A673 (cell line): ENCODE measurements around the gene MPP4. TPM values are rescaled to one million over a fixed set of nuclear protein-coding genes. Genes with fewer than 3 reads are reported as not detected.

Experiments used
- Bru-seq: library from RNA; stranded (reverse); fragments of 400-500 nt; gene quantifications from one replicate; lab custom pipeline; 2021; lab: Mats Ljungman, UMichigan
- BruChase-seq, 2 experiments: library from RNA; stranded (reverse); fragments of 400-500 nt; gene quantifications; one replicate each; lab custom pipeline; 2021; lab: Mats Ljungman, UMichigan
- BruUV-seq: library from RNA; stranded (reverse); fragments of 400-500 nt; replicated peaks from 2 replicates; lab custom pipeline; 2021; lab: Mats Ljungman, UMichigan
- CTCF ChIA-PET: fragments of 300-600 bp; sonication (Branson Sonifier 250); formaldehyde crosslinking; loops from one replicate; lab custom pipeline; 2022; ENCODE audit warnings: antibody characterized with exemption; lab: Charles Lee
- POLR2A ChIA-PET: fragments of 300-600 bp; sonication (Branson Sonifier 250); formaldehyde crosslinking; loops from one replicate; lab custom pipeline; 2022; ENCODE audit warnings: antibody characterized with exemption; ENCODE audit not compliant: low non-redundant PET; lab: Charles Lee
- DNase-seq: peaks from one replicate; pipeline ENCODE4 v3.0.0-alpha.2; 2015; ENCODE audit warnings: low spot score
- H3K27ac ChIP-seq: fragments of 200-600 bp; sonication (generic); 2 replicates; pipeline ENCODE4 v1.5.1; 2016; ENCODE audit warnings: mixed run types, low read depth, mild to moderate bottlenecking, mixed read lengths, antibody characterized with exemption, low read length; ENCODE audit not compliant: poor library complexity, severe bottlenecking
- H3K27me3 ChIP-seq: fragments of 200-600 bp; sonication (generic); replicated peaks from 2 replicates; pipeline ENCODE4 v1.6.1; 2017; ENCODE audit warnings: mixed run types, low read depth, mild to moderate bottlenecking, mixed read lengths, antibody characterized with exemption, low read length; ENCODE audit not compliant: insufficient read depth, poor library complexity
- H3K36me3 ChIP-seq: fragments of 200-600 bp; sonication (generic); 2 replicates; pipeline ENCODE4 v1.6.1; 2016; ENCODE audit warnings: mixed run types, mild to moderate bottlenecking, mixed read lengths, antibody characterized with exemption, low read length; ENCODE audit not compliant: insufficient read depth, poor library complexity, severe bottlenecking
- H3K4me1 ChIP-seq: fragments of 200-600 bp; sonication (generic); 2 replicates; pipeline ENCODE4 v1.6.1; 2017; ENCODE audit warnings: mixed run types, mild to moderate bottlenecking, mixed read lengths, antibody characterized with exemption, low read length; ENCODE audit not compliant: insufficient read depth, poor library complexity, severe bottlenecking
- H3K4me3 ChIP-seq: fragments of 200-600 bp; sonication (generic); 2 replicates; pipeline ENCODE4 v1.5.1; 2016; ENCODE audit warnings: low read depth, mixed run types, mild to moderate bottlenecking, mixed read lengths, low read length; ENCODE audit not compliant: poor library complexity, severe bottlenecking
- H3K9me3 ChIP-seq: fragments of 200-600 bp; sonication (generic); 2 replicates; pipeline ENCODE4 v1.6.1; 2016; ENCODE audit warnings: mixed run types, low read depth, mild to moderate bottlenecking, mixed read lengths, antibody characterized with exemption, low read length; ENCODE audit not compliant: poor library complexity, severe bottlenecking
- EZH2 ChIP-seq: fragments of 200-600 bp; sonication (generic); IDR thresholded peaks from 2 replicates; pipeline ENCODE4 v1.6.1; 2017; ENCODE audit warnings: borderline replicate concordance, low read depth, mild to moderate bottlenecking, mixed read lengths, antibody characterized with exemption, low read length; ENCODE audit not compliant: poor library complexity, severe bottlenecking
- intact Hi-C: fragments of 100-400 bp; cut with micrococcal nuclease; formaldehyde crosslinking; loops from one replicate; pipeline ENCODE4 v1.10.0; 2022; ENCODE audit not compliant: unreplicated experiment
- long read RNA-seq: library from polyadenylated mRNA; stranded (forward); transcript quantifications from one replicate; pipeline ENCODE4 v2.0.0, GENCODE V29; 2022
- total RNA-seq: library from RNA; stranded (reverse); gene quantifications from 2 replicates; pipeline ENCODE4 v1.2.3, GENCODE V29; 2021
- TF ChIP-seq, protein P1 (sequence below): fragments of 300-800, 200-600 bp; sonication (generic); conservative IDR thresholded peaks from 2 replicates; pipeline ENCODE4 v1.5.1; 2017; ENCODE audit warnings: low read depth, mild to moderate bottlenecking, antibody characterized with exemption, low read length, moderate library complexity, mixed read lengths

Gene MPP4
- total RNA-seq (1.0 and 1.6 TPM in 2 replicates), Bru-seq, nascent RNA (percentile 49 among the genes with signal in this experiment), BruChase-seq, experiment 1, labeled RNA remaining after a 2-hour chase (percentile 43 among the genes with signal in this experiment), BruChase-seq, experiment 2, labeled RNA remaining after a 6-hour chase (percentile 45 among the genes with signal in this experiment)
- long read RNA-seq = 0 reads

GRCh38 chr2:201698588-201699226 is at the start of gene MPP4:
Gene MPP4 (minus strand): TSS chr2:201698644. CDS start chr2:201693954, 4,690 bp downstream.
- Histone ChIP-seq H3K9me3 (no peaks in the 10 kb centered on the region), H3K4me1 (peaks cover 66% of the 10 kb centered on the region), H3K36me3 (peaks cover 25% of the 10 kb centered on the region), H3K4me3 (no peak within 1 kb of the TSS), H3K27ac (peak within 1 kb of the TSS; percentile 67), H3K27me3 (no peaks in the 10 kb centered on the region)
- ChIA-PET CTCF (no interaction called here), POLR2A (no interaction called here)
- no peak for TF ChIP-seq EZH2
- TF ChIP-seq, protein P1, sequence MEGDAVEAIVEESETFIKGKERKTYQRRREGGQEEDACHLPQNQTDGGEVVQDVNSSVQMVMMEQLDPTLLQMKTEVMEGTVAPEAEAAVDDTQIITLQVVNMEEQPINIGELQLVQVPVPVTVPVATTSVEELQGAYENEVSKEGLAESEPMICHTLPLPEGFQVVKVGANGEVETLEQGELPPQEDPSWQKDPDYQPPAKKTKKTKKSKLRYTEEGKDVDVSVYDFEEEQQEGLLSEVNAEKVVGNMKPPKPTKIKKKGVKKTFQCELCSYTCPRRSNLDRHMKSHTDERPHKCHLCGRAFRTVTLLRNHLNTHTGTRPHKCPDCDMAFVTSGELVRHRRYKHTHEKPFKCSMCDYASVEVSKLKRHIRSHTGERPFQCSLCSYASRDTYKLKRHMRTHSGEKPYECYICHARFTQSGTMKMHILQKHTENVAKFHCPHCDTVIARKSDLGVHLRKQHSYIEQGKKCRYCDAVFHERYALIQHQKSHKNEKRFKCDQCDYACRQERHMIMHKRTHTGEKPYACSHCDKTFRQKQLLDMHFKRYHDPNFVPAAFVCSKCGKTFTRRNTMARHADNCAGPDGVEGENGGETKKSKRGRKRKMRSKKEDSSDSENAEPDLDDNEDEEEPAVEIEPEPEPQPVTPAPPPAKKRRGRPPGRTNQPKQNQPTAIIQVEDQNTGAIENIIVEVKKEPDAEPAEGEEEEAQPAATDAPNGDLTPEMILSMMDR = no peak
- intact Hi-C loops = no loop called here
- no TSS peak for BruUV-seq
- peak; percentile 83 for DNase-seq

DNA sequence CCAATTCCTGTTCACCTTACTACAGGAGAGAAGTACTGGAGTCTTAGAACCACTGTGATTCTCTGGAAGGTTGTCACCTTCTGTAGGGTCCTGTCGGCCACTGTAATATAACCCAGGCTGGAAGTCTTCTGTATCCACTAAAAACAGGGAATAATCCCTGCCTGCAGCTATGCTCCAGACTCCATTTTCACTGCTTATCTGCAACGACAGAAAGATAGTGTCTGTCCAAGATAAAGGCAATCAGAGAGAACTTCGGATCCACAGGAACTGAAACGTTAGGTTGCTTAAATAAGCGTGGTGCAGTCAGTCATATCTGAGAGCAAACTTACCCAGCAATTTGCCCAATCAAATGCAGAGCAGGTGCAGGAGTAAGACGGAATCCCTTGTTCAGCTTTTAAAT is 48.1 kb upstream of the MPP4 start:
- no peaks in the 10 kb centered on the region for H3K4me1 ChIP-seq
- BruUV-seq = no TSS peak
- peaks cover 28% of the 10 kb centered on the region for H3K36me3 ChIP-seq
- H3K27me3 ChIP-seq = no peaks in the 10 kb centered on the region
- no peak for DNase-seq
- no peak overlapping the region for H3K4me3 ChIP-seq
- no peak overlapping the region for H3K27ac ChIP-seq
- ChIA-PET POLR2A (no interaction called here), CTCF (no interaction called here)
- intact Hi-C loops = no loop called here
- no peaks in the 10 kb centered on the region for H3K9me3 ChIP-seq
- TF ChIP-seq EZH2 = no peak
- TF ChIP-seq, protein P1 = no peak

DNA sequence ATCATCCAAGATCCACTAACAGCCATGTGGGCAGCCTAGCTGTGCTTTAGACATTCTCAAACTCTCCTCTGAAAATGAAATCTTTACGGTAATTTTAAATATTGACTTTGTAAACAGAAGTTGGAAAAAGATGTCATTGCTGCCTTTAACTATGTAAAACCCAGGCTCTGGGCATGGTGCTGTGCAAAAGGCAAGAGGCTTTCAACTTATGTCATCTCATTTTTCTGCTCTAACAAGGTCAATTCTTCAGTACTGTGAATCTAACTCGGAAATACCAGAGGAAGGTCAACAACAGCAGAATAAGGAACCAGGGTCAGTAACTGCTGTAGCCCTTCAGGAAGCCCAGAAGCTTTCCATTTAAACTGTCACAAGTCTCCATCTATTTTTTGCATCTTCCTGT is 37.0 kb upstream of the MPP4 start:
- Histone ChIP-seq H3K27ac (no peak overlapping the region), H3K27me3 (no peaks in the 10 kb centered on the region), H3K4me3 (no peak overlapping the region), H3K36me3 (peaks cover 50% of the 10 kb centered on the region), H3K4me1 (no peaks in the 10 kb centered on the region), H3K9me3 (peaks cover 8% of the 10 kb centered on the region)
- no TSS peak for BruUV-seq
- ChIA-PET POLR2A (no interaction called here), CTCF (no interaction called here)
- TF ChIP-seq, protein P1 = no peak
- no peak for TF ChIP-seq EZH2
- intact Hi-C loops = no loop called here
- no peak for DNase-seq
